Activated CD4-positive, alpha-beta memory T cell treated with anti-CD3 and anti-CD28 coated beads for 36 hours (primary cell): ENCODE results near the gene SEC16A. TPM values are rescaled to one million over a fixed set of nuclear protein-coding genes. Genes with fewer than 3 reads are reported as not detected.

Experiments used
- CTCF ChIA-PET: fragments of 350-600 bp; sonication (Branson Sonifier 250); formaldehyde crosslinking; loops from one replicate; lab custom pipeline; 2021; ENCODE audit warnings: antibody characterized with exemption, inconsistent platforms; lab: Charles Lee
- POLR2A ChIA-PET: fragments of 350-600 bp; sonication (Branson Sonifier 250); formaldehyde crosslinking; loops from one replicate; lab custom pipeline; 2021; ENCODE audit warnings: antibody characterized with exemption; lab: Charles Lee
- DNase-seq: peaks from one replicate; pipeline ENCODE4 v3.0.0-alpha.2; 2020
- H3K27ac Mint-ChIP-seq: one replicate; pipeline ENCODE4 v1.8.0; 2021; ENCODE audit warnings: mixed read lengths
- H3K27me3 Mint-ChIP-seq: one replicate; pipeline ENCODE4 v1.8.0; 2021; ENCODE audit warnings: mixed read lengths
- H3K36me3 Mint-ChIP-seq: one replicate; pipeline ENCODE4 v1.8.0; 2021; ENCODE audit warnings: mixed read lengths
- H3K4me1 Mint-ChIP-seq: one replicate; pipeline ENCODE4 v1.8.0; 2021; ENCODE audit warnings: low read depth, mixed read lengths
- H3K4me3 Mint-ChIP-seq: one replicate; pipeline ENCODE4 v1.8.0; 2021; ENCODE audit warnings: mild to moderate bottlenecking, mixed read lengths
- H3K9me3 Mint-ChIP-seq: one replicate; pipeline ENCODE4 v1.8.0; 2021; ENCODE audit warnings: mixed read lengths
- intact Hi-C: fragments of 100-400 bp; cut with micrococcal nuclease; formaldehyde crosslinking; loops from one replicate; pipeline ENCODE4 v1.15.1; 2023
- total RNA-seq, 2 experiments: library from RNA; stranded (reverse); gene quantifications; one replicate each; pipeline ENCODE4 v1.2.3, GENCODE V29; 2021

SEC16A gene
- total RNA-seq, 2 experiments from 2014 or later, result 54.1 to 57.0 TPM

DNA sequence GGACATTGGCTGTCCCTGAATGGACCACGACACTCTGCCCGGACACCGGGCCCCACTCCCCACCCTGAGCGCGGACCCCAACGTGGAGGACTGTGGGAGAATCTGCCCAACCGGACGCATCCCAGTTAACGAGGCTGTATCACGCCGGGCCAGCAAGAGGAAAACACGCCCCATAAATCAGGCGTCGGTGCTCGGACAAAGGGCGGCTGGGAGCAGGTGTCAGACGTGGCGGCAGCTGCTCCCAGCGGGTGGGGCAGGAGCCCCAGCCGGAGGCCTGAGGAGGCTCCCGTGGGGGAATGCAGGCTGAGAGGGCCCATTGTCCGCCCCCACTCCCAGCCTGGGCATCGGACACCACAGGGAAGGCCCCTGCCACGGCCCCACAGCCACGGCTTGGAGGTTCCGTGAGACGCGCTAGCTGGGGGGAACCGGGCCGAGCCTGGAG, 43.8 kb upstream of the SEC16A start:
- intact Hi-C loops, result no loop called here
- ChIA-PET CTCF (no interaction called here), POLR2A (no interaction called here)
- H3K27me3 Mint-ChIP-seq, result no peaks in the 10 kb centered on the region
- DNase-seq, result no peak
- H3K27ac Mint-ChIP-seq, result no peak overlapping the region
- peaks cover 11% of the 10 kb centered on the region for H3K4me1 Mint-ChIP-seq
- no peaks in the 10 kb centered on the region for H3K9me3 Mint-ChIP-seq
- no peaks in the 10 kb centered on the region for H3K36me3 Mint-ChIP-seq
- H3K4me3 Mint-ChIP-seq, result no peak overlapping the region

DNA sequence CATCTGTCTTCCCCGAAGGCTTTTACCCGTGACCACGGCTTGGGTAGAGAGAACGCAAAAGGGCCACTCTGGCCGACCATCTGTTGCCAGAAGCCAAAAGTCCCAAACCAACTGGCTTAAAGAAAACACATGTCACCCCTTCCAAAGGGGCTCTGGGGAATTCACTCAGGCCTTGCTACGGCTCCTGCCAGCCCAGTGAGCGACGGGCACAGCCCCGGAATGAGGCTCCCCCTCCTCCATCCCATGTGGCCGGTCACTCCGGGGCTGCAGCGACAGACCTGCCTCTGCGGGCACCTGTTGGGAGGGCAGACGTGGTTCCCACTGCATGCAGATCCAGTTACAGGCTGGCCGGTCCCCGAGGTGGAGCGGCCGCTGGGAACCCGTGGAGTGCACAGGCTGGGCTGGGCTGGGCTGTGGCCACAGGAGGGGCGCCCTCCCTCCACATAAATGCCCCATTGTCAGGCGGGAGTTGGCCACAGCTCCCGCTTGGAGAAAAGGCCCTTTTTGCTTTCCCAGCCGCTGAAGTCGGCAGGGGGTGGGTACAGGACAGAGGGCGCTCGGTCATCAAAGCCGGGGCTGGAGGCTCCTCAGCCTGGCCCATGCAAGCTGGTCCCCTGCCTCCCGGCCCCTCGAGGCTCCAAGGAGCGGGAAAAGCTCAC, 43.1 kb upstream of the SEC16A start:
- CTCF ChIA-PET, result no interaction called here
- DNase-seq, result no peak
- Mint-ChIP-seq H3K36me3 (no peaks in the 10 kb centered on the region), H3K4me1 (peaks cover 9% of the 10 kb centered on the region), H3K9me3 (no peaks in the 10 kb centered on the region), H3K4me3 (no peak overlapping the region), H3K27ac (no peak overlapping the region), H3K27me3 (no peaks in the 10 kb centered on the region)
- POLR2A ChIA-PET, result no interaction called here
- intact Hi-C loops, result no loop called here

- no peak overlapping the region for H3K4me3 Mint-ChIP-seq
- DNase-seq, result no peak
- H3K27ac Mint-ChIP-seq, result no peak overlapping the region
- H3K36me3 Mint-ChIP-seq, result no peaks in the 10 kb centered on the region
- H3K4me1 Mint-ChIP-seq, result peaks cover 9% of the 10 kb centered on the region
- ChIA-PET POLR2A (no interaction called here), CTCF (no interaction called here)
- H3K27me3 Mint-ChIP-seq, result no peaks in the 10 kb centered on the region
- intact Hi-C loops, result no loop called here
- no peaks in the 10 kb centered on the region for H3K9me3 Mint-ChIP-seq
Observed at GRCh38 chr9:136525207-136525606, 42.4 kb upstream of the SEC16A start.

GRCh38 chr9:136522314-136523237, 39.7 kb upstream of the SEC16A start:
- no peaks in the 10 kb centered on the region for H3K27me3 Mint-ChIP-seq
- intact Hi-C loops, result no loop called here
- H3K4me3 Mint-ChIP-seq, result no peak overlapping the region
- CTCF ChIA-PET, result interaction anchor here (1.2 kb wide), 1 partner anchor 178 kb away, joined by 4 read pairs; no protein-coding TSS in a partner anchor
- DNase-seq, result no peak
- POLR2A ChIA-PET, result no interaction called here
- H3K4me1 Mint-ChIP-seq, result no peaks in the 10 kb centered on the region
- H3K9me3 Mint-ChIP-seq, result no peaks in the 10 kb centered on the region
- no peak overlapping the region for H3K27ac Mint-ChIP-seq
- peaks cover 2% of the 10 kb centered on the region for H3K36me3 Mint-ChIP-seq

GRCh38 chr9:136521537-136521936, 38.7 kb upstream of the SEC16A start:
- ChIA-PET CTCF (interaction anchor here (1.2 kb wide), 1 partner anchor 179 kb away, joined by 4 read pairs; no protein-coding TSS in a partner anchor), POLR2A (interaction anchor here (1.5 kb wide), 1 partner anchor 11 kb away, joined by 6 read pairs; no protein-coding TSS in a partner anchor)
- DNase-seq, result no peak
- no peak overlapping the region for H3K27ac Mint-ChIP-seq
- H3K36me3 Mint-ChIP-seq, result peaks cover 4% of the 10 kb centered on the region
- H3K9me3 Mint-ChIP-seq, result no peaks in the 10 kb centered on the region
- no peak overlapping the region for H3K4me3 Mint-ChIP-seq
- intact Hi-C loops, result no loop called here
- H3K27me3 Mint-ChIP-seq, result no peaks in the 10 kb centered on the region
- H3K4me1 Mint-ChIP-seq, result no peaks in the 10 kb centered on the region

DNA sequence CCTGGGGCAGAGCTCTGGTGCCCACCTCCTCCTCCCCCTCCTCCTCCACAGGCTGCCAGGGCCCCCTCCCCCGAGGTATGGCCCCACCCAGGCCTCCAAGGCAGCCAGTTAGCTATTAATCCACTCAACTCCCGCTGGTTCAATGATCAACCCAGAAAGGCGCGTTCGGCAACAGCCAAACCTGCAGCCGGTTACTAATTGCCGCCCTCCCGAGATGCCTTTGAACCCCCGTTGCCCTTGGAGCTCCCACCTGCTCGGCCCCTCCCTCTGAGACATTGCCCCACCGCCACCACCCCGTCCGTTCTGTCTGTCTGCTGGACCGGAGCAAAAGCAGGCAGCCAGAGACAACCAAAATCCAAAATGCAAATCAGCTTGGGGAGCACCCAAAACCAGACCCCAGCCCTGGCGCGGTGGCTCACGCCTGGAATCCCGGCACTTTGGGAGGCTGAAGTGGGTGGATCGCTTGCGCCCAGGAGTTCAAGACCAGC, 37.3 kb upstream of the SEC16A start:
- no peak for DNase-seq
- Mint-ChIP-seq H3K4me3 (no peak overlapping the region), H3K9me3 (no peaks in the 10 kb centered on the region), H3K36me3 (peaks cover 4% of the 10 kb centered on the region), H3K27me3 (no peaks in the 10 kb centered on the region), H3K27ac (no peak overlapping the region), H3K4me1 (no peaks in the 10 kb centered on the region)
- intact Hi-C loops, result no loop called here
- CTCF ChIA-PET, result no interaction called here
- POLR2A ChIA-PET, result interaction anchor here (1.5 kb wide), 1 partner anchor 13 kb away, joined by 6 read pairs; no protein-coding TSS in a partner anchor

DNA sequence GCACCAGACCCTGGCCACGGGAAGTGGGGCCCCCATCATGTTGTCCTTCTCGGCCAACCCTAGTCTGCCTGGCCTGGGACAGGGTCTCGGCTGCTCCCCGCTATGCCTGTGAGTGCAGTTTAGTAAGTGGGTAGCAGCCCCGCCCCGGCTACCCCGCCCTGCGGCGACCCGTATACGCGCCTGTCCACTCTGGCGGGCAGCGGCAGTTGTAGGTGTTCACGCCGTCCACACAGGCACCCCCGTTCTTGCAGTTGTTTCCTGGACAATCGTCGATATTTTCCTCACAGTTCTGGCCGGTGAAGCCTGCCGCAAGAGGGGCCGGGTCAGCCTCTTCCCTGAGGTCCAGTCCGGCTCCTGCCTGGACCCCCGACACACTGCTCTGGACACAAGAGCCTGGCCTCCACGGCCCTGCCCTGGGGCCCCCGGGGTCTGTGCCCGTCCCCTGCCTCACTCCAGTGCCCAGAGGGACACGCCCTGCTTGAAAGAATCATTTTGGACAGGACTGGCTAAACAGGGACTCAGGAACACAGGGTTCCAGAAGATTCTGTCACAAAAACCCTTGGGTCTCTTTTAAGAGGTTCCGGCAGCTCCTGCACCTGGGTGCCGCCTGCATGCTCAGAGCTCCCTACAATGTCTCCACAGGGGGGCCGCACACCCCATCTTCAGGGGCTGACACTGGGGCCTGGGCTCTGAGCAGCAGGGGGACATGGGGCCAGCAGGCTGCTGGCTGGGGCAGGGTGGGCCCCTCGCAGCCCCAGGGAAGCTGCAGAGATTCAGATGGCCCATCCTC, 36.6 kb upstream of the SEC16A start:
- H3K4me3 Mint-ChIP-seq, result no peak overlapping the region
- H3K9me3 Mint-ChIP-seq, result no peaks in the 10 kb centered on the region
- DNase-seq, result no peak
- ChIA-PET CTCF (no interaction called here), POLR2A (no interaction called here)
- intact Hi-C loops, result no loop called here
- no peaks in the 10 kb centered on the region for H3K27me3 Mint-ChIP-seq
- no peak overlapping the region for H3K27ac Mint-ChIP-seq
- peaks cover 9% of the 10 kb centered on the region for H3K36me3 Mint-ChIP-seq
- no peaks in the 10 kb centered on the region for H3K4me1 Mint-ChIP-seq

- no peak overlapping the region for H3K4me3 Mint-ChIP-seq
- ChIA-PET POLR2A (no interaction called here), CTCF (no interaction called here)
- no peaks in the 10 kb centered on the region for H3K9me3 Mint-ChIP-seq
- H3K27me3 Mint-ChIP-seq, result no peaks in the 10 kb centered on the region
- intact Hi-C loops, result no loop called here
- H3K27ac Mint-ChIP-seq, result no peak overlapping the region
- no peak for DNase-seq
- no peaks in the 10 kb centered on the region for H3K4me1 Mint-ChIP-seq
- peaks cover 9% of the 10 kb centered on the region for H3K36me3 Mint-ChIP-seq
Observed at GRCh38 chr9:136518623-136519022, 35.8 kb upstream of the SEC16A start.

GRCh38 chr9:136517950-136518349, 35.1 kb upstream of the SEC16A start:
- H3K9me3 Mint-ChIP-seq, result no peaks in the 10 kb centered on the region
- H3K36me3 Mint-ChIP-seq, result peaks cover 16% of the 10 kb centered on the region
- no peaks in the 10 kb centered on the region for H3K4me1 Mint-ChIP-seq
- no peak overlapping the region for H3K27ac Mint-ChIP-seq
- ChIA-PET CTCF (no interaction called here), POLR2A (no interaction called here)
- no peaks in the 10 kb centered on the region for H3K27me3 Mint-ChIP-seq
- H3K4me3 Mint-ChIP-seq, result no peak overlapping the region
- intact Hi-C loops, result no loop called here
- no peak for DNase-seq

DNA sequence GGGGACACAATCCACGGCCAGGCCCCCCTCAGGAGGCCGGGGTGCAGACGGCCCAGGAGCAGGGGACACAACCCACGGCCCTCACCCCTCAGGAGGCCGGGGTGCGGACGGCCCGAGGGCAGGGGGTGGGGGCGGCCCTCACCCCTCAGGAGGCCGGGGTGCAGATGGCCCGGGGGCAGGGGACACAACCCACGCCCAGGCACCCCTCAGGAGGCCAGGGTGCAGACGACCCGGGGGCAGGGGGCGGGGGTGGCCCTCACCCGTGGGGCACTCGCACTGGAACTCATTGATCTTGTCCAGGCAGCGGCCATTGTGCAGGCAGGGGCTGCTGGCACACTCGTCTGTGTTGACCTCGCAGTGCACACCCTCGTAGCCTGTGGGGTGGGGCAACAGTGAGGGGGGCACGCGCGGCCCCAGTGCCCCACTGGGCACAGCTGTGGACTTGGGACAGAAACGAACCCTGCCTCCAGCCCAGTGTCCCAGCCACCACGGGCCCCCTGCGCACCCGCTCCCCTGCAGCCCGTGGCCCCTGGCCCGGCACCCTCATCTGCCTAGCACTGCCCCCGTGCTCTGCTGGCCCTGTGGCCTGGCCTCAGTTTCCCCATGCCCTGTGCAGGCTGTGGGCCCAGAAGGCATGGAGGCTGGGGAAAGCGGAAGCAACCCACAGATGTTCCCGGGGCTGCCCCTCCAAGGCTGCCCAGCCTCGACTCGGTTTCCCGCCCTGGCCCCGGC, 34.3 kb upstream of the SEC16A start:
- ChIA-PET POLR2A (no interaction called here), CTCF (no interaction called here)
- peaks cover 16% of the 10 kb centered on the region for H3K36me3 Mint-ChIP-seq
- no peak for DNase-seq
- no peak overlapping the region for H3K27ac Mint-ChIP-seq
- H3K27me3 Mint-ChIP-seq, result no peaks in the 10 kb centered on the region
- no peaks in the 10 kb centered on the region for H3K9me3 Mint-ChIP-seq
- H3K4me1 Mint-ChIP-seq, result no peaks in the 10 kb centered on the region
- intact Hi-C loops, result no loop called here
- H3K4me3 Mint-ChIP-seq, result no peak overlapping the region

DNA sequence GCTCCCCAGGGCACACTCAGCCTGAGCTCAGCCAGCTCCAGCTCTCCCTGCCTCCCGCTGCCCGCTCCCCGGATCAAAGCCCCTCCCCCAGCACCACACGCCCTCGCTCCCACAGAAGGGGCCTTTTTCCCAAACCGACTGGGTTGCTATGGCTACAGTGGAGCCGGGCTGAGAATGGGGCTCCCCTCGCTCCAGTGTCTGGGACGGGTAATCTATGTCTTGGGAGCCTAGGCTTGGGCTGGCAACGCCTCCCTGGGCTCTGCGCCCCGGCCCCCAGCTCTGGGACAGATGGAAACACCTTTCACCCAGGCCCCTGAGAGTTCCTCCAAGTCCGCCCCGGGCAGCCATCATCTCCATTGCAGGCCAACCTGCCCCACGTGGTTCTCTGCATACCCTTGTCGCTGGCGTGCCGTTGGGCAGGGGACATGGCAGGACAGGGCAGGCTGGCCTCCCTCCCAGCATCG, 33.4 kb upstream of the SEC16A start:
- DNase-seq, result no peak
- H3K4me3 Mint-ChIP-seq, result no peak overlapping the region
- POLR2A ChIA-PET, result no interaction called here
- H3K27me3 Mint-ChIP-seq, result no peaks in the 10 kb centered on the region
- H3K36me3 Mint-ChIP-seq, result peaks cover 19% of the 10 kb centered on the region
- H3K9me3 Mint-ChIP-seq, result no peaks in the 10 kb centered on the region
- CTCF ChIA-PET, result no interaction called here
- no peak overlapping the region for H3K27ac Mint-ChIP-seq
- intact Hi-C loops, result no loop called here
- no peaks in the 10 kb centered on the region for H3K4me1 Mint-ChIP-seq
